Measurements from ENCODE around the gene SLC35F3.

Gene SLC35F3

DNA sequence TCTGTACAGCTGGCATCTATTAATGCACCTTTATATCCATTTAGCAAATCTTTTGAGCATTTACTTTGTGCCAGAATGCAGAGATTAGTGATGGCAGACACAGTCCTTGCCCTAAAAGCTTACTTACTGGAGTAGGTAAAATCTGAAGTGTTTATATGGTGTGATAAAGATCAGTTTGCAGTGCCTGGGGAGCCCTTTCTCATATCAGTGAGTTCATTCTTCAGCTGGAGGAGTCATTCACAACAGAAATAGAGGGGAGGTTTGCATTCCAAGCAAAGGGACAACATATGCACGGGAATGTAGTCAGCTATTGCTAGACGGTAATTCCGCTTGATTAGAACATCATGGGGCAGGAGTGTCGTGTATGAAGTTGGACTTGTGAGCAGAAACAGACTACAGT is 8.4 kb downstream of the SLC35F3 start:
- no peak for DNase-seq

- no peak for DNase-seq
These were observed 12.2 kb downstream of the SLC35F3 start for GRCh38 chr1:233916706-233917105.

DNA sequence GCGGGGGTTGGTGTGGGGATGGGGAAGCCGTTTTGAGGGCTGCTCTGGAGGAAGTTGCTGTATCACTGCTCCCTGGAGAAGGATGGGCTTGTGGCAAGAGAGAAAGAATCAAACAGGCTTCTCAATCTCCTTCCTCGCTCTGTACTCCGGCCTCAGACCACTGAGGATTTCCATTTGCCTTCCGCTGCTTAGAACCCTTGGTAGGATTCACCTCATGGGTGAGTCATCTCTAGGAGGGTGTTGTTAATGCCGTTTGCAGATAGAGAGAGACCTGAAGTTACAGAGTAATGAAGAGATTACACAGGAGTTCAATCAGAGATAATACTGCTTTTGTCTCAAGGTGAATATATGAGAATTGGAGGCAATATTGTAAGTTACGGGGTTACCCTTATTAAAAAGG is 15.3 kb downstream of the SLC35F3 start:
- DNase-seq: no peak

- DNase-seq: no peak
These were observed 23.6 kb downstream of the SLC35F3 start for GRCh38 chr1:233928123-233928522.

- DNase-seq: no peak
These were observed 28.9 kb downstream of the SLC35F3 start for GRCh38 chr1:233933339-233933738.

DNA sequence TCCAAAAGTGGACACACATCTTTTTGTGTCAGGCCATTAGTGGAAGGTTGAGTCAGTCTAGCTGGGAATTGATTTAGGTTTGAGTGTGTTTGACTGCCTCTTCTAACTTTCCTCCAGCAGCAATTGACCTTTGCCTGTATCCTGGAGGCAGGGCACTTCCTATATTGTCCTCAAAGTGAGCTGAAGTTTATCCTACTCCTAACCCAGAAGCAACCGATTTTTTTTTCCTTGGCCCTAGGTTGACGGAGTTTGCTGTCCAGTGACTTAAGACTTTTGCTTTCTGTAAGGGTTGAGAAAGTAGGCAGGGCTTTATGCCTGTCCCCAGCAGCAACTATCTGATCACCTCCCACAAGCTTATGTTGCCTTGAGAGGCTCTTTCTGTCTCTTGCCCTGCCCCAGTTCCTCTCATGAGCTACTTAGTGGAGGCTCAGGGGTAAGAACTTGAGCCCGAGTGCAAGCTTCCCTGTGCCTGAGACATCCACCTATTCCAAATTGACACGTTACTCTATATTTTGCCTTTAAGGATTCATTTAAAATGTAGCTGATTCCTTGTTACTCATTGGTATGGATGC is 30.9 kb downstream of the SLC35F3 start:
- no peak for DNase-seq

DNA sequence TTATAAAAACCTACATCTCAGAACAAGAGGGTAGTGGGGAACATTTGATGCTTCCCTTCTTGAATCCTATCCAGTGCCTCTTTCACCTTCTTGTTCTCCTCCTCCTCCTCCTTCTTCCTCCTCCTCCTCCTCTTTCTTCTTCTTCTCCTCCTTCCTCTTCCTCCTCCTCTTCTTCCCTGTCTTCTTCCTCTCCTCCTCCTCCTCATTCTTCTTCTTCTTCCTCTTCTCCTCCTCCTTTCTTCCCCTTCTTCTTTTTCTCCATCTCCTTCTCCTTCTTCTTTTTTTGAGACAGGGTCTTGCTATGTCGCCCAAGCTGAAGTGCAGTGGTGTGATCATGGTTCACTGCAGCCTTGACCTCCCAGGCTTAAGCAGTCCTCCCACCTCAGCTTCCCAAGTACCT is 31.9 kb downstream of the SLC35F3 start:
- DNase-seq: no peak

DNA sequence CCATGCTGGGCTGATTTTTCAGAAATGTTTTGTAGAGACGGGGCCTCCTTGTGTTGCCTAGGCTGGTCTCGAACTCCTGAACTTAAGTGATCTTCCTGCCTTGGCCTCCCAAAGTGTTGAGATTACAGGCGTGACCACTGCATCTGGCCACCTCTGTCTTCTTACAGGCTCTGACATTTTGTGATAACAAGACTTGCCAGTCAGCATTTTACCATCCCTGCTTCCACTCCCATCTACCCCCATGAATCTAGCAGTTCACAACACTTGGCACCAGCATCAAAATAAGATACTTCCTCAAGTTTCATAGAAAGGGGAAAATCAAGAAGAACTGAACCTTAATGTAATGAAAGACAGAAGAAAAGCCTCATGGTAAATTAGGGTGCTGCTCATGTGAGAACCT is 32.4 kb downstream of the SLC35F3 start:
- no peak for DNase-seq

- DNase-seq: no peak
These were observed 34.0 kb downstream of the SLC35F3 start for GRCh38 chr1:233938476-233938875.

DNA sequence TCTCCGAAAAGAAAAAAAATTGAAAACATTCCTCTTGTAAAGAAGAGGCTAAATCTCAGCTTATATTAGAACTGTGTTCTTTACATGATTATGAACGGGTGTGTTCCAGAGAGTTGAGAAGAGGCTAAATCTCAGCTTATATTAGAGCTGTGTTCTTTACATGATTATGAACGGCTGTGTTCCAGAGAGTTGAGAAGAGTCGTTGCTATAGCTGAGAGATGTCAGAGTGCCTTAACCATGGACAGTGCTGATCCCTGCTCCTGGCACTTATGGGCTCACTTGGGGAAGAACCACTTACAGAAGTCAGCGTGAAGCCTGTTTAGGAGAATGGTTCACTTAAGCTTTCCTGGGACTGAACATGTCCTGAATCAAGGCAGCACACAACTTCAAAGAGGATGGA is 35.0 kb downstream of the SLC35F3 start:
- no peak for DNase-seq

GRCh38 chr1:233940908-233941307 is 36.4 kb downstream of the SLC35F3 start:
- DNase-seq: no peak

DNA sequence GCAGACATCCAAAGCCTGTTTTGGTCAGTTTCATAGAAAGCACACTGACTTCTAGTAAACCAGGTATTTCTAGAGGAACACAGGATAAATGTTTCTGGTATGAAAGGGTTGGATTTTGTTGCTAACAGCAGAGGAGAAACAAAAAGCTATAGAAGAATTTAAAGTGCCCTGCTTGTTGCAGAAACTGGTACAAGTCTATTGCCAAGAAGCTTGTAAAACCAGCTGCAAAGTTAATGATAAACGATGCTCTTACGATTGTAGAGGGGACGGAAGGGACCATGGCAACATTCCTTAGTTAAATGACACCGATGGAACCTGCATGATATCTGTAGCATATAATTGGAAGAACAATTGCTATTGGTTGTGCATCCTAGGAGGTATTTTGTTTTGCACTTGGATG is 40.1 kb downstream of the SLC35F3 start:
- DNase-seq: no peak

- DNase-seq: no peak
These were observed 41.1 kb downstream of the SLC35F3 start for GRCh38 chr1:233945573-233945972.

DNA sequence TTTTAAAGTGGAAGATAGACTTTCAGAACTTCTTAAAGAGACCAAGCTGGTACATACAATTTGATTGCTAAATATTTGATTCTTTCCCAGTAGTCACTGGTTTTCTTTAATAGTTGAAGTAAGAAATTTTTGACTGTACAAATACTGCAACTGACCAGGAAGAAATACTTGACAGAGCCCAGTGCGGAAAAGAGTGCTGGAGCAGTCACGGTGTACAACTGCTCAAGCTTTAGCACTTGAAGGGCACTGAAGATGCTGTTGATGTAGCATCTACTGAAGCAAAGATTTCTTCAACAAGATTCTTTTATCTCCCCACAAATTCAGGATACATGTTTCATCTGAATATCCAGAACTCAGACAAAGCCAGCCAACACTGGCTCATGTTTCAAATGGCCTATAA is 41.5 kb downstream of the SLC35F3 start:
- no peak for DNase-seq

GRCh38 chr1:233946724-233947123 is 42.2 kb downstream of the SLC35F3 start:
- no peak for DNase-seq

DNA sequence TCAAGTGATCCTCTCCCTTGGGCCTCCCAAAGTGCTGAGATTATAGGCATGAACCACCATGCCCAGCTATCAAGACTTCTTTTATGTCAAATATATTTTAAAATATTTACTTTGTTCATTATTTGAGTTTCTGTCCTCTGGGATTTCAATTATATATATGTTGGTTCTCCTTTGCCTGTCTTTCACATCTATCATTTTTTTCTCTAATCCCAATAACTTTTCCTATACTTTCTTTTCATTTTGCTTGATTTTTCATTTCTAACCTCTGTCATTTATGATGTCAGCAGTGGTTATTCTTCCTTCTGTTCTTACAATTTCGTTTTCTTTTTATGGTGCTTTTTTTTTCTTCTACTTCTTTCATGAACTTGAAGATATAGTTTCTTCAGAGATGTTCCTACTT is 47.3 kb downstream of the SLC35F3 start:
- DNase-seq: no peak

DNA sequence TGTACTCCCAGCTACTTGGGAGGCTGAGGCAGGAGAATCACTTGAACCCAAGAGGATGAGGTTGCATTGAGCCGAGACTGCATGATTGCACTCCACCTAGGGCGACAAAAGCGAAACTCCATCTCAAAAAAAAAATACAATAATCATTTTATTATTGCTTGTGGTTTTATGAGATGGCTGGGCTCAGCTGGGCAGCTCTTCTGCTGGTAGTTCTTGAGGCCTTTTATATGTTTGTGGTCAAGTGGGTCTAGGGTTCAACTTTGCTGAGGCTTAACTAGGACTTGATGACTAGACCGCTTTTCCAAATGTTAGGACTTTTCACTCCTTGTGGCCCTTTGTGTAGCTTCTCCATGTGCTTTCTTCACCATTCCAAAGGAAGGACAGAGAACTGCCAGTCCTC is 53.2 kb downstream of the SLC35F3 start:
- no peak for DNase-seq

DNA sequence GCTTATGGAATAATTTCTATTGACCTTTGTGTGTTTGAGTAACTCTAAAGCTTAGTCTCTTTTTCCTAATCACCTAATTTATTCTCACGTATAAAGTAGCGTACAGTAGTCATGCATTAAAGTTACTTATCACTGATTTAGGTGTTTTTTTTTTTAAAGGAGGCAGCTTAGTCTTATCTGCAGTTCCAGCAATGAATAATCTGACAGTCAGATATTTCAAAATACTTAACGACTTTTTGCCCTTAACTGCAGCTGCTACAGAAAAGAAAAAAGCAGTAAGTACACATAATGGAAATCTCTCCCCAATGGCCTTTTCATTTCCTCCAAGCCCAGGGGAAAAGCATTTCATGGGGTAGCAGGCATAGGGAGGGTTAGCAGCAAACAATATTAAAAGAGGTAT is 54.6 kb downstream of the SLC35F3 start:
- no peak for DNase-seq

DNA sequence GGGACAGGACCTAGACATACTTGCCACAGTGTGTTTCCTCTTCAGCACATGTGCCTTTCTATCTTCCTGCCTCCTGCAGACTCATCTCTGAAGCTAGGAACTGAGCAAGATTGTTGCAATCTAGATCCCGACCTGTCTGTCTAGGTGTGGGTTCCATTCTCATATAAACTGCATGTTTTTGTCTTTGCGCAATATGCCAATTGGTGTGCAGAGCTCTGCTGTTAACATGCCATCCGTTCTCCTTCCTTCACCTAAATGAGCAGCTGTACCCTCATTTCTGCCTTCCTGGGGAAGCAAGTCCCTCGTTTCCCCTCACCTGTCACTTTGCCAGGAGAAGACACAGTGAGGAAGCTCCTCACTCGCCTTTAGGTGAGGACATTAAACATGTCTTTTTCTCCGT is 55.5 kb downstream of the SLC35F3 start:
- no peak for DNase-seq

DNA sequence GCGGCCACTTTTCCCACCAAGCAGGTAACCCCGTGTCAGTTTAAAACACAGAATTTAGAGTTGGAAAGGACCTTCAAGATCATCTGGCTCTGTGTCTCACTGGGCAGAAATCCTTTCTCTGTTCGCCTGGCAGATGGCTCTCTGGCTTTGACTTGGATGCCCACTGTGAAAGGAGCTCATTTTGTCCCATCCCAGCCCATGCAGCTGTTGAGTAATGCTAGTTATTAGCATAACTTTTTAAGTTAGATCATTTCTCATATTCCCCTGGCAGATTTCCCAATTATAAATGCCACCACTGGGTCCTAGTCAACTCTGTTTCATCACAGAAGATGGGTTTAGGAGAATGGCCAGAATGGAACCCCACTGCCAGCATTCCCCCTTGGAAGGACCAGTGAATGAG is 55.9 kb downstream of the SLC35F3 start:
- DNase-seq: no peak

- no peak for DNase-seq
These were observed 58.4 kb downstream of the SLC35F3 start for GRCh38 chr1:233962878-233963277.

DNA sequence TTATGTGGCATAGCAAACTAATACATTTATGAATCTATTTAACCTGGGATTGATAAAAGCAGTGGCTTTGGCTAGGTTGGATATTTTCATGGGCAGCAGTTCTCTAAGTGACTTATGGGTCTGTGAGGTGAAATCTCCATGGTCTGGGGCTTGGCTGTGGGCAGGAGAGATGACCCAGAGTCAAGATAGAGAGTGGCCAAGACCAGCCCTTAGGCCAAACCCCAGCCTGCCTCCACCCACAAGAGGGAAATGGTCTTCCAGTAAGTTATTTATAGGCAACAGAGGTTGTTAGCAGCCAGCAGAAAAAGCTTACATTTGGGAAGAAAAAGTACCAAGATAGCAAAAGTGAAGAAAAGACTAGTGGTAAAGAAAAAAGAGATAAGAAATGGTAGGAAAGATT is 61.4 kb downstream of the SLC35F3 start:
- DNase-seq: no peak

GRCh38 chr1:233971753-233972152 is 67.3 kb downstream of the SLC35F3 start:
- DNase-seq: no peak

GRCh38 chr1:233972563-233972950 is 68.1 kb downstream of the SLC35F3 start:
- no peak for DNase-seq

GRCh38 chr1:233972951-233973635 is 68.6 kb downstream of the SLC35F3 start:
- no peak for DNase-seq
